ENCODE data around the gene RNF31.

RNF31 gene

GRCh38 chr14:24116128-24116814, 31.0 kb upstream of the RNF31 start:
- no peak for DNase-seq (ENCODE audit: low read depth in 1 of 2, low spot score in 1 of 2)

GRCh38 chr14:24117179-24117578, 30.1 kb upstream of the RNF31 start:
- no peak overlapping the region for H3K4me3 ChIP-seq (replicated peaks; ENCODE audit: insufficient read depth, low read length)
- no peak overlapping the region for H3K27ac ChIP-seq (replicated peaks)
- TF ChIP-seq GABPA (IDR thresholded peaks at IDR 0.05; ENCODE audit: low read depth) (no peak), CTCF (IDR thresholded peaks at IDR 0.05; ENCODE audit: insufficient read depth, low read length) (no peak), SPI1 (IDR thresholded peaks at IDR 0.05; ENCODE audit: borderline replicate concordance, low read depth) (peak; percentile 50; the same call in 1 of the 2 replicates), POLR2AphosphoS5 (IDR thresholded peaks at IDR 0.05; ENCODE audit: low read depth) (no peak)
- TF ChIP-seq, protein P1, sequence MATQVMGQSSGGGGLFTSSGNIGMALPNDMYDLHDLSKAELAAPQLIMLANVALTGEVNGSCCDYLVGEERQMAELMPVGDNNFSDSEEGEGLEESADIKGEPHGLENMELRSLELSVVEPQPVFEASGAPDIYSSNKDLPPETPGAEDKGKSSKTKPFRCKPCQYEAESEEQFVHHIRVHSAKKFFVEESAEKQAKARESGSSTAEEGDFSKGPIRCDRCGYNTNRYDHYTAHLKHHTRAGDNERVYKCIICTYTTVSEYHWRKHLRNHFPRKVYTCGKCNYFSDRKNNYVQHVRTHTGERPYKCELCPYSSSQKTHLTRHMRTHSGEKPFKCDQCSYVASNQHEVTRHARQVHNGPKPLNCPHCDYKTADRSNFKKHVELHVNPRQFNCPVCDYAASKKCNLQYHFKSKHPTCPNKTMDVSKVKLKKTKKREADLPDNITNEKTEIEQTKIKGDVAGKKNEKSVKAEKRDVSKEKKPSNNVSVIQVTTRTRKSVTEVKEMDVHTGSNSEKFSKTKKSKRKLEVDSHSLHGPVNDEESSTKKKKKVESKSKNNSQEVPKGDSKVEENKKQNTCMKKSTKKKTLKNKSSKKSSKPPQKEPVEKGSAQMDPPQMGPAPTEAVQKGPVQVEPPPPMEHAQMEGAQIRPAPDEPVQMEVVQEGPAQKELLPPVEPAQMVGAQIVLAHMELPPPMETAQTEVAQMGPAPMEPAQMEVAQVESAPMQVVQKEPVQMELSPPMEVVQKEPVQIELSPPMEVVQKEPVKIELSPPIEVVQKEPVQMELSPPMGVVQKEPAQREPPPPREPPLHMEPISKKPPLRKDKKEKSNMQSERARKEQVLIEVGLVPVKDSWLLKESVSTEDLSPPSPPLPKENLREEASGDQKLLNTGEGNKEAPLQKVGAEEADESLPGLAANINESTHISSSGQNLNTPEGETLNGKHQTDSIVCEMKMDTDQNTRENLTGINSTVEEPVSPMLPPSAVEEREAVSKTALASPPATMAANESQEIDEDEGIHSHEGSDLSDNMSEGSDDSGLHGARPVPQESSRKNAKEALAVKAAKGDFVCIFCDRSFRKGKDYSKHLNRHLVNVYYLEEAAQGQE (IDR thresholded peaks at IDR 0.05; ENCODE audit: insufficient replicate concordance, low read depth), result no peak
- H3K27me3 ChIP-seq (ENCODE audit: insufficient read depth, poor library complexity, severe bottlenecking), result no peaks in the 10 kb centered on the region
- peak in 1 of 2 experiments; percentile 9 for DNase-seq (ENCODE audit: low read depth in 1 of 2, low spot score in 1 of 2)

More at GRCh38 chr14:24116128-24116814, 31.0 kb upstream of the RNF31 start:
- no peak overlapping the region for H3K27ac ChIP-seq (replicated peaks)
- H3K27me3 ChIP-seq (ENCODE audit: insufficient read depth, poor library complexity, severe bottlenecking), result no peaks in the 10 kb centered on the region
- no peak for TF ChIP-seq CTCF (IDR thresholded peaks at IDR 0.05; ENCODE audit: insufficient read depth, low read length)
- TF ChIP-seq, protein P1 (IDR thresholded peaks at IDR 0.05; ENCODE audit: insufficient replicate concordance, low read depth), result no peak
- no peak for TF ChIP-seq POLR2AphosphoS5 (IDR thresholded peaks at IDR 0.05; ENCODE audit: low read depth)
- no peak for TF ChIP-seq SPI1 (IDR thresholded peaks at IDR 0.05; ENCODE audit: borderline replicate concordance, low read depth)
- TF ChIP-seq GABPA (IDR thresholded peaks at IDR 0.05; ENCODE audit: low read depth), result no peak
- peak overlapping the region; percentile 88 for H3K4me3 ChIP-seq (replicated peaks; ENCODE audit: insufficient read depth, low read length)

GRCh38 chr14:24119691-24120090, 27.6 kb upstream of the RNF31 start:
- H3K27ac ChIP-seq (replicated peaks), result no peak overlapping the region
- H3K4me3 ChIP-seq (replicated peaks; ENCODE audit: insufficient read depth, low read length), result no peak overlapping the region
- DNase-seq (ENCODE audit: low read depth in 1 of 2, low spot score in 1 of 2), result no peak
- TF ChIP-seq, protein P1 (IDR thresholded peaks at IDR 0.05; ENCODE audit: insufficient replicate concordance, low read depth), result no peak
- no peak for TF ChIP-seq SPI1 (IDR thresholded peaks at IDR 0.05; ENCODE audit: borderline replicate concordance, low read depth)
- H3K27me3 ChIP-seq (ENCODE audit: insufficient read depth, poor library complexity, severe bottlenecking), result no peaks in the 10 kb centered on the region

Data from HL-60 (cell line).